ENCODE data around the gene SPATS2L.

GRCh38 chr2:200298816-200299215 lies 7.7 kb upstream of the SPATS2L start:
- TF ChIP-seq EZH2 (IDR thresholded peaks at IDR 0.05; ENCODE audit: borderline replicate concordance) (no peak), CTCF (IDR thresholded peaks at IDR 0.05; ENCODE audit: poor library complexity) (no peak), EZH2phosphoT487 (IDR thresholded peaks at IDR 0.05; ENCODE audit: low read depth, severe bottlenecking, unreplicated experiment) (no peak)
